HL-60 (cell line): ENCODE measurements around the gene TSHZ2.

Experiments
- DNase-seq, 2 experiments: peaks; one replicate each; pipeline ENCODE4 v3.0.0-alpha.2; 2010 to 2020; ENCODE audit warnings: low read depth in 1 of 2, low spot score in 1 of 2
- H3K27ac ChIP-seq: fragments of 250-450 bp; sonication (Bioruptor Pico); replicated peaks from 2 replicates; pipeline ENCODE4 v1.5.1; 2020; ENCODE audit warnings: mild to moderate bottlenecking, moderate library complexity
- H3K27me3 ChIP-seq: fragments of 250-450 bp; sonication (Bioruptor Pico); 2 replicates; pipeline ENCODE4 v1.5.1; 2021; ENCODE audit warnings: mild to moderate bottlenecking, moderate library complexity; ENCODE audit not compliant: insufficient read depth, poor library complexity, severe bottlenecking
- H3K4me3 ChIP-seq: replicated peaks from 2 replicates; pipeline ENCODE4 v1.5.1; 2011; ENCODE audit warnings: mild to moderate bottlenecking, control low read depth, low read length; ENCODE audit not compliant: insufficient read depth
- GABPA ChIP-seq: IDR thresholded peaks from 2 replicates; pipeline ENCODE4 v1.6.1; 2012; ENCODE audit warnings: low read depth
- POLR2AphosphoS5 ChIP-seq: IDR thresholded peaks from 2 replicates; pipeline ENCODE4 v1.6.1; 2012; ENCODE audit warnings: low read depth
- SPI1 ChIP-seq: IDR thresholded peaks from 2 replicates; pipeline ENCODE4 v1.6.1; 2012; ENCODE audit warnings: low read depth, mild to moderate bottlenecking, borderline replicate concordance
- TF ChIP-seq, protein P1 (sequence below): IDR thresholded peaks from one replicate; pipeline ENCODE4 v1.5.1; 2011; ENCODE audit warnings: low read length, control low read depth, inconsistent platforms; ENCODE audit not compliant: insufficient read depth
- TF ChIP-seq, protein P2 (sequence below): IDR thresholded peaks from 2 replicates; pipeline ENCODE4 v1.6.1; 2012; ENCODE audit warnings: low read depth; ENCODE audit not compliant: insufficient replicate concordance

TSHZ2 gene

DNA sequence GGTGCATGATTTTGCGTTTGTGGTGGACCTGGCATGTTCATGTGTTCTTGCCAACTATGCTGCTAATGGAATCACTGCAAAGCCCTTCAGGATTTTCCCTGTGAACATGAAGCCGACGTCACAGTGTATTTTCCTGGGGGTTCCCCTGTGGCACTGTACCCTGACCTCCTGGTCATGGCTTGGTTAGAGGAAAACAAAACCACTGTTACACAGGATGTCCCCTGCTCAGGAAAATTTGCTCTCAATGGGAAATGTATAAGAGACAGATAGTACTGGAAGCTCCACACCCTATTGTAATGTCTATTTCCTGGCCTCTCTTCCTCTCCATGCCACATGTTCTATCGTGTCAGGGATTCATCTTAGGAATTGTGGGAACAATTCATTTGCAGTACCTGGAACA is 19.7 kb downstream of the TSHZ2 start:
- Histone ChIP-seq H3K27me3 (no peaks in the 10 kb centered on the region), H3K27ac (no peak overlapping the region), H3K4me3 (no peak overlapping the region)
- TF ChIP-seq GABPA (no peak), SPI1 (no peak), POLR2AphosphoS5 (no peak)
- TF ChIP-seq, protein P1, sequence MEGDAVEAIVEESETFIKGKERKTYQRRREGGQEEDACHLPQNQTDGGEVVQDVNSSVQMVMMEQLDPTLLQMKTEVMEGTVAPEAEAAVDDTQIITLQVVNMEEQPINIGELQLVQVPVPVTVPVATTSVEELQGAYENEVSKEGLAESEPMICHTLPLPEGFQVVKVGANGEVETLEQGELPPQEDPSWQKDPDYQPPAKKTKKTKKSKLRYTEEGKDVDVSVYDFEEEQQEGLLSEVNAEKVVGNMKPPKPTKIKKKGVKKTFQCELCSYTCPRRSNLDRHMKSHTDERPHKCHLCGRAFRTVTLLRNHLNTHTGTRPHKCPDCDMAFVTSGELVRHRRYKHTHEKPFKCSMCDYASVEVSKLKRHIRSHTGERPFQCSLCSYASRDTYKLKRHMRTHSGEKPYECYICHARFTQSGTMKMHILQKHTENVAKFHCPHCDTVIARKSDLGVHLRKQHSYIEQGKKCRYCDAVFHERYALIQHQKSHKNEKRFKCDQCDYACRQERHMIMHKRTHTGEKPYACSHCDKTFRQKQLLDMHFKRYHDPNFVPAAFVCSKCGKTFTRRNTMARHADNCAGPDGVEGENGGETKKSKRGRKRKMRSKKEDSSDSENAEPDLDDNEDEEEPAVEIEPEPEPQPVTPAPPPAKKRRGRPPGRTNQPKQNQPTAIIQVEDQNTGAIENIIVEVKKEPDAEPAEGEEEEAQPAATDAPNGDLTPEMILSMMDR, result no peak
- TF ChIP-seq, protein P2, sequence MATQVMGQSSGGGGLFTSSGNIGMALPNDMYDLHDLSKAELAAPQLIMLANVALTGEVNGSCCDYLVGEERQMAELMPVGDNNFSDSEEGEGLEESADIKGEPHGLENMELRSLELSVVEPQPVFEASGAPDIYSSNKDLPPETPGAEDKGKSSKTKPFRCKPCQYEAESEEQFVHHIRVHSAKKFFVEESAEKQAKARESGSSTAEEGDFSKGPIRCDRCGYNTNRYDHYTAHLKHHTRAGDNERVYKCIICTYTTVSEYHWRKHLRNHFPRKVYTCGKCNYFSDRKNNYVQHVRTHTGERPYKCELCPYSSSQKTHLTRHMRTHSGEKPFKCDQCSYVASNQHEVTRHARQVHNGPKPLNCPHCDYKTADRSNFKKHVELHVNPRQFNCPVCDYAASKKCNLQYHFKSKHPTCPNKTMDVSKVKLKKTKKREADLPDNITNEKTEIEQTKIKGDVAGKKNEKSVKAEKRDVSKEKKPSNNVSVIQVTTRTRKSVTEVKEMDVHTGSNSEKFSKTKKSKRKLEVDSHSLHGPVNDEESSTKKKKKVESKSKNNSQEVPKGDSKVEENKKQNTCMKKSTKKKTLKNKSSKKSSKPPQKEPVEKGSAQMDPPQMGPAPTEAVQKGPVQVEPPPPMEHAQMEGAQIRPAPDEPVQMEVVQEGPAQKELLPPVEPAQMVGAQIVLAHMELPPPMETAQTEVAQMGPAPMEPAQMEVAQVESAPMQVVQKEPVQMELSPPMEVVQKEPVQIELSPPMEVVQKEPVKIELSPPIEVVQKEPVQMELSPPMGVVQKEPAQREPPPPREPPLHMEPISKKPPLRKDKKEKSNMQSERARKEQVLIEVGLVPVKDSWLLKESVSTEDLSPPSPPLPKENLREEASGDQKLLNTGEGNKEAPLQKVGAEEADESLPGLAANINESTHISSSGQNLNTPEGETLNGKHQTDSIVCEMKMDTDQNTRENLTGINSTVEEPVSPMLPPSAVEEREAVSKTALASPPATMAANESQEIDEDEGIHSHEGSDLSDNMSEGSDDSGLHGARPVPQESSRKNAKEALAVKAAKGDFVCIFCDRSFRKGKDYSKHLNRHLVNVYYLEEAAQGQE, result no peak
- no peak for DNase-seq

DNA sequence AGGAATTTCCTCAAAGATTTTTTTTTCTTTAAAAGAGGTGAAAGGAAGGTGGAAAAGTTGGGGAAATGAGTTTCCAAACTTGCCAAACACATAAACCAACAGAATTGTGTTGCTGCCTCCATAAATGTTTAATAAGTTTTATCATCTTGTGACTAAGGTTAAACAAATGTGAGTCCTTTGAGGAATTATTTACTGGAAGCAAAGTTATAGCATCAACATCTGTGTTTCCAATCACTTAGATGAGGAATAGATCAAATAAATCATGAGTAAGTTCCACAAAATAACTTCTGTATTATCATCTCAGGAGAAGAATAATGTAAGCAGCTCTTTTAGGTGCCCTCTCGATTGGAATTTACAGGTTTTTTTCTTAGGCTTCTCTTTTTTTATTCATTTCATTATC is 20.5 kb downstream of the TSHZ2 start:
- TF ChIP-seq, protein P2, result no peak
- no peak for TF ChIP-seq POLR2AphosphoS5
- no peak for TF ChIP-seq SPI1
- TF ChIP-seq, protein P1, result no peak
- no peak for TF ChIP-seq GABPA

DNA sequence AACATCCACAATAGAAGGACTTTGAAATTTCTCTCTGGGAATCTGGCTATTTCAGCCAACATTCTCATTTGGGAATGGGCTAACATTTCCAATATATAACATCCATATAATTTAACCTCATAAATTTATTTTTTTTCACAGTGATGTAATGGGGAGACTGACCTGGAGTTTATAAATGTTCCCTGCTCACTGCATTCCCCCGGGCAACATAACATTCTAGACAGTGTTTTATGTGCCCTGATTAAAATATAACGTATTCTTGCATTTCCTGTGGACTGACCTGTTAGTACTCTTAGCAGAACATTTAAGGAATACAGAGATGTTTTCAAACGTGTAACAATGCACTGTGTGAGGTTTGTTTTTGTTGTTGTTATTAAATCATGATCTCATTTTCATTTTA is 20.9 kb downstream of the TSHZ2 start:
- H3K27me3 ChIP-seq, result no peaks in the 10 kb centered on the region
- H3K27ac ChIP-seq, result no peak overlapping the region
- DNase-seq, result no peak
- H3K4me3 ChIP-seq, result no peak overlapping the region
- TF ChIP-seq SPI1, result no peak
- no peak for TF ChIP-seq POLR2AphosphoS5
- TF ChIP-seq GABPA, result no peak

More for the DNA sequence above, 20.5 kb downstream of the TSHZ2 start:
- Histone ChIP-seq H3K4me3 (no peak overlapping the region), H3K27ac (no peak overlapping the region), H3K27me3 (no peaks in the 10 kb centered on the region)
- DNase-seq, result no peak

DNA sequence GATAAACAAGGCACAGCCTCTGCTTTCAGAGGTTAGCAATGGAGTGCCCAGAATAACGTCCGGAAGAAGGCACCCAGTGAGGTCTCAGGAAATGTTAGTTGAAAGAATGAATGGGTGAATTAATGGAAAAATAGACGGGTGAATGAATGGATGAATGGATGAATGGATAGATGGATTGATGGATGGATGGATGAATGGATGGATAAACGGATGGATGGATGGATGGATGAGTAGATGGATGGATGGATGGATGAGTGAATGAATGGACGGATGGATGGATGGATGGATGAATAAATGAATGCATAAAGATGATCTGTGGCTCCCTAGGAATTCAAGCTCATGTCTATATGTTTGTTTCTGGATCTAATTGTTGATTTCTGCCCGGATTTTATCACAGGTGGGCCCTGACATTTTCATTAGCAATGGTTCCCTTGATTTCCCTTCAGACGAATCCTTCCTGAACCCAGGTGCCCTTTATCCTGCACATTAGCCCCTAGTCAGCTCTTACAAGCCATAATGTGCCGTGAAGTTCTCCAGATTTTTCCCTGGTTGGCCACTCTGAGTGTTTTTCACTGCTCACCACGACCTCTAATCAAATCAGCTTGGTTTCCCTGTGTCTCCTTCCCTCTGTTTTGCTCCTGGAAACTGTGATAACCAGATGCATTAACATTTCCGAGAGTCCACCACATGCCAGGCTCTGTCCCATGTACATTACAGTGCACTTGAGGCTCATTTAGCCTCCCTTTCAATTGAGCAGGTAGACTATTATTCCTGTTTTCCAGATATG is 22.2 kb downstream of the TSHZ2 start:
- no peak overlapping the region for H3K27ac ChIP-seq
- no peak overlapping the region for H3K4me3 ChIP-seq
- no peaks in the 10 kb centered on the region for H3K27me3 ChIP-seq
- TF ChIP-seq, protein P1, result no peak
- TF ChIP-seq POLR2AphosphoS5 (no peak), GABPA (no peak), SPI1 (no peak)
- TF ChIP-seq, protein P2, result no peak
- DNase-seq, result no peak
